ENCODE results near the gene EFNA5.

- TF ChIP-seq GATA2 (IDR thresholded peaks at IDR 0.05; ENCODE audit: low read depth, low read length) = no peak
- no peak for TF ChIP-seq GATA3 (IDR thresholded peaks at IDR 0.05; ENCODE audit: low read depth, low read length)
Observed at GRCh38 chr5:107630184-107630583, 40.6 kb downstream of the EFNA5 start.

All from SH-SY5Y (cell line).